ENCODE results near the gene EIF4B. TPM values are rescaled to one million over a fixed set of nuclear protein-coding genes. Genes with fewer than 3 reads are reported as not detected.

EIF4B gene
- total RNA-seq, 1 donor from 2014 or later: 526 TPM

DNA sequence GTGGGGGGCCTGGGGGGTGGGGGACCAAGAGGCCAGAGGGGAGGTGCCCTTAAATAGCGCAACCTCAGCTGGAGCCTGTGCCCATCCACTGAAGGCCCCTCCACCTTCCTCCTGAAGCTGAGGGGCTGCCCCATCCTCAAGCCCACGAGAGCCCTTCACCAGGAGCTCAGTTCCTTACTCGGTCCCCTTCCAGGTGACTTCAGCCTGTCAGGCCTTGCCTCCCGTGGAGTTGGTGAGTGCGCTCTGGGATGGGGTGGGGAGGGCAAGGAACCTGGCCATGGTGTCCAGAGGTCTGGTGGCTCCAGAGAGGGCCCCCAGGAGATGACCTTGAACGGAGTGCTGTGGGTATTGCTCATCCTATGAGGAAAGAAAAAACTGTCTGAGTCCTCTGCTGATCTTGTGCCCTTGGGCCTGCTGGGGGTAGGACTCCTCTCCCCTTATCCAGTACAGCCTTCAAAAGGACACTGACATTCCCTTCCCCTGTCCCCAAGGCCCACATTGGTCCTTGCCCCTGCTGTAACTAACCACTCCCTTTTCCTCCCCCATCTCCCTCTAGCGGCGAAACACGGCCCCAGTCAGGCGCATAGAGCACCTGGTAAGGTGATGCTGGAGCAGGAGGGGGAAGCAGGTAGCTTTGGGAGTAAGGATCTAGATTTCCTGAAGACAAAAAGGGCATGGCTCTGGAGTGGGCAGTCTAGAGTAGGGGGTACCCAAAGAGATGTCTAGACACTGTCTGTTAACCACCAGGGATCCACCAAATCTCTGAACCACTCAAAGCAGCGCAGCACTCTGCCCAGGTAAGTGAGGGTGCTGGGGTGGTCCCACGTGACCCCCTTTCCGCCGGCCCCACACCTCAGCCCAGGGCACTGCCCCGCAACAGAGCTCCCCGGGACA, 47.2 kb downstream of the EIF4B start:
- H3K4me3 ChIP-seq (ENCODE audit: low read depth, low read length): peak overlapping the region; percentile 50
- no peak for DNase-seq (ENCODE audit: low read depth)
- TF ChIP-seq CTCF (IDR thresholded peaks at IDR 0.05; ENCODE audit: insufficient read depth, low read length, poor library complexity, severe bottlenecking): peak; percentile 80
- no peaks in the 10 kb centered on the region for H3K27me3 ChIP-seq (ENCODE audit: control insufficient read depth, insufficient read depth, low read length)
- H3K36me3 ChIP-seq (ENCODE audit: control insufficient read depth, insufficient read depth, low read length): no peaks in the 10 kb centered on the region

- DNase-seq (ENCODE audit: low read depth): peak; percentile 67
- no peak for TF ChIP-seq CTCF (IDR thresholded peaks at IDR 0.05; ENCODE audit: insufficient read depth, low read length, poor library complexity, severe bottlenecking)
- H3K36me3 ChIP-seq (ENCODE audit: control insufficient read depth, insufficient read depth, low read length): no peaks in the 10 kb centered on the region
- peak overlapping the region; percentile 50 for H3K4me3 ChIP-seq (ENCODE audit: low read depth, low read length)
- no peaks in the 10 kb centered on the region for H3K27me3 ChIP-seq (ENCODE audit: control insufficient read depth, insufficient read depth, low read length)
Measured at GRCh38 chr12:53054112-53054878, 48.0 kb downstream of the EIF4B start.

GRCh38 chr12:53055471-53056266, 49.4 kb downstream of the EIF4B start:
- DNase-seq (ENCODE audit: low read depth): no peak
- Histone ChIP-seq H3K27me3 (ENCODE audit: control insufficient read depth, insufficient read depth, low read length) (no peaks in the 10 kb centered on the region), H3K4me3 (ENCODE audit: low read depth, low read length) (no peak overlapping the region), H3K36me3 (ENCODE audit: control insufficient read depth, insufficient read depth, low read length) (no peaks in the 10 kb centered on the region)
- TF ChIP-seq CTCF (IDR thresholded peaks at IDR 0.05; ENCODE audit: insufficient read depth, low read length, poor library complexity, severe bottlenecking): no peak

DNA sequence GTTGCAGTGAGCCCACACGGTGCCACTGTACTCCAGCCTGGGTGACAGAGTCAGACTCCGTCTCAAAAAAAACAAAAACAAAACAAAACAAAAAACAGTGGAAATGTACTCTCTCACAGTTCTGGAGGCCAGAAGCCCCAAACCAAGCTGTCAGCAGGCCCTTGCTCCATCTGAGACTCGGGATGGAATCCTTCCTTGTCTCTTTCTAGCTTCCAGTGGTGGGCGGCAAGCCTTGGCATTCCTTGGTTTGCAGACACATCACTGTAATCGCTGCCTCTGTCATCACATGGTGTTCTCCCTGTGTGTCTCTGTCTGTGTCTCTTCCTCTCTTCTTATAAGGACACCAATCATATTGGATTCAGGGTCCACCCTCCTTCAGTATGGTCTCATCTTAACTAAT, 50.0 kb downstream of the EIF4B start:
- TF ChIP-seq CTCF (IDR thresholded peaks at IDR 0.05; ENCODE audit: insufficient read depth, low read length, poor library complexity, severe bottlenecking): no peak
- Histone ChIP-seq H3K36me3 (ENCODE audit: control insufficient read depth, insufficient read depth, low read length) (no peaks in the 10 kb centered on the region), H3K4me3 (ENCODE audit: low read depth, low read length) (no peak overlapping the region), H3K27me3 (ENCODE audit: control insufficient read depth, insufficient read depth, low read length) (no peaks in the 10 kb centered on the region)
- DNase-seq (ENCODE audit: low read depth): no peak

DNA sequence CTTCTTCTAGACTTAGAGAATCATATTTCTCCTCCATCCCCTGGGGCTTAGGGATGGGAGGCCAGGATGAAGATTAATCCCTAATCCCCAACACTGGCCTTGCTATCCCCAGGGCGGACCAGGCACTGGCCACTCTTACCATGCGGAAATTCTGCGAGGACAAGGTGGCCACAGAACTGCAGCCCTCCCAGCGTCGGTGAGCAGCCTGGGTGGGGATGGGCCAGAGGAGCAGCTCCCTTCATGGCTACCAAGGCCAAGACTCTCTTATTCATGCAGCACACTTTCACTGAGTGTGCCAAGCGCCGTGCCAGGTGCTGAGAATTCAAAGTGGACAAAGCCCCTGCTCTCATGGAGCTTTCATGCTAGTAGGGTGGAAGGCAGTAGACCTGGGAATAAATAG, 50.6 kb downstream of the EIF4B start:
- DNase-seq (ENCODE audit: low read depth): no peak
- H3K4me3 ChIP-seq (ENCODE audit: low read depth, low read length): no peak overlapping the region
- no peaks in the 10 kb centered on the region for H3K36me3 ChIP-seq (ENCODE audit: control insufficient read depth, insufficient read depth, low read length)
- no peak for TF ChIP-seq CTCF (IDR thresholded peaks at IDR 0.05; ENCODE audit: insufficient read depth, low read length, poor library complexity, severe bottlenecking)
- H3K27me3 ChIP-seq (ENCODE audit: control insufficient read depth, insufficient read depth, low read length): no peaks in the 10 kb centered on the region
